K562 (cell line): ENCODE data around the gene ZNF385D. TPM values are rescaled to one million over a fixed set of nuclear protein-coding genes. Genes with fewer than 3 reads are reported as not detected.

ENCODE experiments used
- CCNT2 ChIP-seq: IDR thresholded peaks from 2 replicates; pipeline ENCODE4 v1.6.1; 2011; ENCODE audit warnings: borderline replicate concordance, low read depth, mild to moderate bottlenecking, moderate library complexity, mixed read lengths, low read length; ENCODE audit not compliant: insufficient read length; ENCODE audit errors: extremely low read depth
- JUND ChIP-seq, 2 experiments: IDR thresholded peaks; 2 replicates in 1 of 2; 3 replicates in 1 of 2; pipeline ENCODE4 v1.6.1; 2011; ENCODE audit warnings: borderline replicate concordance in 2 of 2, low read depth in 2 of 2, low read length in 2 of 2, improper control_type of control experiment in 1 of 2, missing biosample characterization in 1 of 2, missing genetic modification characterization in 1 of 2, missing genetic modification reagents in 1 of 2
- KDM1A ChIP-seq, 2 experiments: fragments of 450-650 bp; IDR thresholded peaks; 2 replicates each; pipeline ENCODE4 v1.6.1; 2016; ENCODE audit warnings: mild to moderate bottlenecking in 2 of 2
- MEF2A ChIP-seq: IDR thresholded peaks from 2 replicates; pipeline ENCODE4 v1.6.1; 2011; ENCODE audit warnings: low read depth, mild to moderate bottlenecking, low read length, moderate library complexity; ENCODE audit not compliant: control insufficient read depth
- NCOA6 ChIP-seq: fragments of 450-650 bp; IDR thresholded peaks from 2 replicates; pipeline ENCODE4 v1.6.1; 2017; ENCODE audit warnings: mild to moderate bottlenecking
- NR3C1 ChIP-seq: sonication (generic); formaldehyde crosslinking; IDR thresholded peaks from 2 replicates; pipeline ENCODE4 v1.8.1; 2022; ENCODE audit warnings: missing genetic modification reagents
- POLR2AphosphoS5 ChIP-seq: IDR thresholded peaks from 2 replicates; pipeline ENCODE4 v1.6.1; 2011; ENCODE audit warnings: mild to moderate bottlenecking, low read depth, low read length, moderate library complexity; ENCODE audit not compliant: control insufficient read depth, insufficient read depth
- SMARCA4 ChIP-seq: fragments of 450-650 bp; IDR thresholded peaks from 2 replicates; pipeline ENCODE4 v1.6.1; 2016
- TCF3 ChIP-seq: sonication (generic); formaldehyde crosslinking; IDR thresholded peaks from 2 replicates; pipeline ENCODE4 v1.4.0; 2020; ENCODE audit warnings: mild to moderate bottlenecking, missing genetic modification reagents
- TRIM24 ChIP-seq, 2 experiments: fragments of 450-650 bp; IDR thresholded peaks; 2 replicates each; pipeline ENCODE4 v1.6.1; 2016
- ZBTB12 ChIP-seq: fragments of 250-450 bp; sonication (Bioruptor Pico); IDR thresholded peaks from 2 replicates; pipeline ENCODE4 v1.4.0; 2020
- ZNF695 ChIP-seq: fragments of 450-650 bp; formaldehyde crosslinking; IDR thresholded peaks from 2 replicates; pipeline ENCODE4 v1.4.0; 2020; ENCODE audit warnings: mild to moderate bottlenecking, moderate library complexity
- polyA plus RNA-seq, 8 experiments: library from polyadenylated mRNA; depleted of rRNA in 4 of 8; stranded (reverse) in 5 of 8; unstranded in 3 of 8; fragments of >200 nt; fragmentation: Nextera tagmentation in 2 of 8; fragmentation: Illumina TruSeq in 1 of 8; extraction: Ambion mirVana in 2 of 8; extraction: Trizol in 1 of 8; gene quantifications; 2 replicates each; pipeline versions ENCODE4 v1.2.1 to v1.2.3, GENCODE V29; 2011 to 2014; ENCODE audit warnings: inconsistent platforms in 1 of 8, missing spikeins in 1 of 8
- total RNA-seq, 7 experiments: library from RNA; depleted of rRNA in 6 of 7; stranded (reverse); fragments of >200 nt in 6 of 7; fragmentation: Illumina TruSeq in 2 of 7; extraction: Trizol in 2 of 7; gene quantifications; 2 replicates each; pipeline versions ENCODE4 v1.2.1 to v1.2.3, GENCODE V29; 2011 to 2021; ENCODE audit warnings: low replicate concordance in 1 of 7
- TF ChIP-seq, protein P1 (sequence below): fragments of 450-650 bp; IDR thresholded peaks from 2 replicates; pipeline ENCODE4 v1.6.1; 2016; ENCODE audit warnings: mild to moderate bottlenecking, moderate library complexity
- TF ChIP-seq, protein P2 (sequence below), 2 experiments: fragments of 450-650 bp in 1 of 2; sonication (generic) in 1 of 2; formaldehyde crosslinking in 1 of 2; IDR thresholded peaks in 1 of 2; conservative IDR thresholded peaks in 1 of 2; 2 replicates each; pipeline versions ENCODE4 v1.6.1 to v1.8.1; 2016 to 2023; ENCODE audit warnings: mild to moderate bottlenecking in 2 of 2, moderate library complexity in 2 of 2, inconsistent platforms in 1 of 2, missing genetic modification reagents in 1 of 2

The ZNF385D gene
- total and polyA plus RNA-seq, 9 of the 15 experiments (the other 6 are each of a cell fraction or from before 2014, with no cell fraction given) = 0.14 to 1.7 (median 0.51) TPM

GRCh38 chr3:21531909-21532308 lies 219.1 kb downstream of the ZNF385D start (continued):
- TF ChIP-seq, protein P1, sequence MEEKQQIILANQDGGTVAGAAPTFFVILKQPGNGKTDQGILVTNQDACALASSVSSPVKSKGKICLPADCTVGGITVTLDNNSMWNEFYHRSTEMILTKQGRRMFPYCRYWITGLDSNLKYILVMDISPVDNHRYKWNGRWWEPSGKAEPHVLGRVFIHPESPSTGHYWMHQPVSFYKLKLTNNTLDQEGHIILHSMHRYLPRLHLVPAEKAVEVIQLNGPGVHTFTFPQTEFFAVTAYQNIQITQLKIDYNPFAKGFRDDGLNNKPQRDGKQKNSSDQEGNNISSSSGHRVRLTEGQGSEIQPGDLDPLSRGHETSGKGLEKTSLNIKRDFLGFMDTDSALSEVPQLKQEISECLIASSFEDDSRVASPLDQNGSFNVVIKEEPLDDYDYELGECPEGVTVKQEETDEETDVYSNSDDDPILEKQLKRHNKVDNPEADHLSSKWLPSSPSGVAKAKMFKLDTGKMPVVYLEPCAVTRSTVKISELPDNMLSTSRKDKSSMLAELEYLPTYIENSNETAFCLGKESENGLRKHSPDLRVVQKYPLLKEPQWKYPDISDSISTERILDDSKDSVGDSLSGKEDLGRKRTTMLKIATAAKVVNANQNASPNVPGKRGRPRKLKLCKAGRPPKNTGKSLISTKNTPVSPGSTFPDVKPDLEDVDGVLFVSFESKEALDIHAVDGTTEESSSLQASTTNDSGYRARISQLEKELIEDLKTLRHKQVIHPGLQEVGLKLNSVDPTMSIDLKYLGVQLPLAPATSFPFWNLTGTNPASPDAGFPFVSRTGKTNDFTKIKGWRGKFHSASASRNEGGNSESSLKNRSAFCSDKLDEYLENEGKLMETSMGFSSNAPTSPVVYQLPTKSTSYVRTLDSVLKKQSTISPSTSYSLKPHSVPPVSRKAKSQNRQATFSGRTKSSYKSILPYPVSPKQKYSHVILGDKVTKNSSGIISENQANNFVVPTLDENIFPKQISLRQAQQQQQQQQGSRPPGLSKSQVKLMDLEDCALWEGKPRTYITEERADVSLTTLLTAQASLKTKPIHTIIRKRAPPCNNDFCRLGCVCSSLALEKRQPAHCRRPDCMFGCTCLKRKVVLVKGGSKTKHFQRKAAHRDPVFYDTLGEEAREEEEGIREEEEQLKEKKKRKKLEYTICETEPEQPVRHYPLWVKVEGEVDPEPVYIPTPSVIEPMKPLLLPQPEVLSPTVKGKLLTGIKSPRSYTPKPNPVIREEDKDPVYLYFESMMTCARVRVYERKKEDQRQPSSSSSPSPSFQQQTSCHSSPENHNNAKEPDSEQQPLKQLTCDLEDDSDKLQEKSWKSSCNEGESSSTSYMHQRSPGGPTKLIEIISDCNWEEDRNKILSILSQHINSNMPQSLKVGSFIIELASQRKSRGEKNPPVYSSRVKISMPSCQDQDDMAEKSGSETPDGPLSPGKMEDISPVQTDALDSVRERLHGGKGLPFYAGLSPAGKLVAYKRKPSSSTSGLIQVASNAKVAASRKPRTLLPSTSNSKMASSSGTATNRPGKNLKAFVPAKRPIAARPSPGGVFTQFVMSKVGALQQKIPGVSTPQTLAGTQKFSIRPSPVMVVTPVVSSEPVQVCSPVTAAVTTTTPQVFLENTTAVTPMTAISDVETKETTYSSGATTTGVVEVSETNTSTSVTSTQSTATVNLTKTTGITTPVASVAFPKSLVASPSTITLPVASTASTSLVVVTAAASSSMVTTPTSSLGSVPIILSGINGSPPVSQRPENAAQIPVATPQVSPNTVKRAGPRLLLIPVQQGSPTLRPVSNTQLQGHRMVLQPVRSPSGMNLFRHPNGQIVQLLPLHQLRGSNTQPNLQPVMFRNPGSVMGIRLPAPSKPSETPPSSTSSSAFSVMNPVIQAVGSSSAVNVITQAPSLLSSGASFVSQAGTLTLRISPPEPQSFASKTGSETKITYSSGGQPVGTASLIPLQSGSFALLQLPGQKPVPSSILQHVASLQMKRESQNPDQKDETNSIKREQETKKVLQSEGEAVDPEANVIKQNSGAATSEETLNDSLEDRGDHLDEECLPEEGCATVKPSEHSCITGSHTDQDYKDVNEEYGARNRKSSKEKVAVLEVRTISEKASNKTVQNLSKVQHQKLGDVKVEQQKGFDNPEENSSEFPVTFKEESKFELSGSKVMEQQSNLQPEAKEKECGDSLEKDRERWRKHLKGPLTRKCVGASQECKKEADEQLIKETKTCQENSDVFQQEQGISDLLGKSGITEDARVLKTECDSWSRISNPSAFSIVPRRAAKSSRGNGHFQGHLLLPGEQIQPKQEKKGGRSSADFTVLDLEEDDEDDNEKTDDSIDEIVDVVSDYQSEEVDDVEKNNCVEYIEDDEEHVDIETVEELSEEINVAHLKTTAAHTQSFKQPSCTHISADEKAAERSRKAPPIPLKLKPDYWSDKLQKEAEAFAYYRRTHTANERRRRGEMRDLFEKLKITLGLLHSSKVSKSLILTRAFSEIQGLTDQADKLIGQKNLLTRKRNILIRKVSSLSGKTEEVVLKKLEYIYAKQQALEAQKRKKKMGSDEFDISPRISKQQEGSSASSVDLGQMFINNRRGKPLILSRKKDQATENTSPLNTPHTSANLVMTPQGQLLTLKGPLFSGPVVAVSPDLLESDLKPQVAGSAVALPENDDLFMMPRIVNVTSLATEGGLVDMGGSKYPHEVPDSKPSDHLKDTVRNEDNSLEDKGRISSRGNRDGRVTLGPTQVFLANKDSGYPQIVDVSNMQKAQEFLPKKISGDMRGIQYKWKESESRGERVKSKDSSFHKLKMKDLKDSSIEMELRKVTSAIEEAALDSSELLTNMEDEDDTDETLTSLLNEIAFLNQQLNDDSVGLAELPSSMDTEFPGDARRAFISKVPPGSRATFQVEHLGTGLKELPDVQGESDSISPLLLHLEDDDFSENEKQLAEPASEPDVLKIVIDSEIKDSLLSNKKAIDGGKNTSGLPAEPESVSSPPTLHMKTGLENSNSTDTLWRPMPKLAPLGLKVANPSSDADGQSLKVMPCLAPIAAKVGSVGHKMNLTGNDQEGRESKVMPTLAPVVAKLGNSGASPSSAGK = no peak
- no peak for TF ChIP-seq NR3C1 (CRISPR knock-in tag)
- no peak for TF ChIP-seq CCNT2
- peak; percentile 84 for TF ChIP-seq MEF2A
- TF ChIP-seq, protein P2, sequence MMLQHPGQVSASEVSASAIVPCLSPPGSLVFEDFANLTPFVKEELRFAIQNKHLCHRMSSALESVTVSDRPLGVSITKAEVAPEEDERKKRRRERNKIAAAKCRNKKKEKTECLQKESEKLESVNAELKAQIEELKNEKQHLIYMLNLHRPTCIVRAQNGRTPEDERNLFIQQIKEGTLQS (IDR thresholded peaks at IDR 0.05) = peak; percentile 10; the same call in 1 of the 2 replicates
- TF ChIP-seq, protein P2 (CRISPR knock-in tag; conservative IDR thresholded peaks at IDR 0.05) = no peak
- TF ChIP-seq POLR2AphosphoS5 = 0 out of 2 replicates have a peak, but pooled peaks have one; percentile 16
- 0 out of 2 replicates have a peak, but pooled peaks have one; percentile 9 for TF ChIP-seq JUND (IDR thresholded peaks at IDR 0.05; ENCODE audit: borderline replicate concordance, low read depth, low read length)
- TF ChIP-seq JUND (tag; IDR thresholded peaks at IDR 0.05; ENCODE audit: borderline replicate concordance, low read depth, low read length) = no peak; the same call in 2 of the 3 replicates
- peak; percentile 71 for TF ChIP-seq TCF3 (CRISPR knock-in tag)
- TF ChIP-seq ZNF695 (CRISPR knock-in tag) = no peak
- TF ChIP-seq KDM1A (IDR thresholded peaks at IDR 0.05) = peak; percentile 44 to 58; a peak in 2 of 4 replicates
- TF ChIP-seq NCOA6 = no peak
- TF ChIP-seq SMARCA4 = peak; percentile 40; the same call in 1 of the 2 replicates
- TF ChIP-seq TRIM24 (IDR thresholded peaks at IDR 0.05) = 0 out of 4 replicates have a peak, but pooled peaks of 1 of the 2 experiments have one; percentile 24
- TF ChIP-seq ZBTB12 (CRISPR knock-in tag) = 0 out of 2 replicates have a peak, but pooled peaks have one; percentile 41
